Measurements from ENCODE around the gene ZNF608.

The ZNF608 gene

GRCh38 chr5:124736082-124736804 lies 10.2 kb downstream of the ZNF608 start:
- Mint-ChIP-seq H3K27ac (no peak overlapping the region), H3K36me3 (ENCODE audit: low read depth) (no peaks in the 10 kb centered on the region), H3K9me3 (peaks cover under 1% of the 10 kb centered on the region), H3K27me3 (peaks cover 42% of the 10 kb centered on the region), H3K4me1 (ENCODE audit: low read depth) (no peaks in the 10 kb centered on the region), H3K4me3 (no peak overlapping the region)
- no peak for DNase-seq

- H3K27me3 Mint-ChIP-seq = peaks cover 42% of the 10 kb centered on the region
- H3K4me1 Mint-ChIP-seq (ENCODE audit: low read depth) = no peaks in the 10 kb centered on the region
- H3K36me3 Mint-ChIP-seq (ENCODE audit: low read depth) = no peaks in the 10 kb centered on the region
- H3K27ac Mint-ChIP-seq = no peak overlapping the region
- no peaks in the 10 kb centered on the region for H3K9me3 Mint-ChIP-seq
- DNase-seq = no peak
- no peak overlapping the region for H3K4me3 Mint-ChIP-seq
Observed at GRCh38 chr5:124735169-124735858, 11.1 kb downstream of the ZNF608 start.

GRCh38 chr5:124734574-124735168 lies 11.8 kb downstream of the ZNF608 start:
- Mint-ChIP-seq H3K27me3 (peaks cover 38% of the 10 kb centered on the region), H3K9me3 (no peaks in the 10 kb centered on the region), H3K36me3 (ENCODE audit: low read depth) (no peaks in the 10 kb centered on the region), H3K4me1 (ENCODE audit: low read depth) (no peaks in the 10 kb centered on the region), H3K4me3 (no peak overlapping the region), H3K27ac (no peak overlapping the region)
- DNase-seq = no peak

- no peak for DNase-seq
- H3K27ac Mint-ChIP-seq = no peak overlapping the region
- no peaks in the 10 kb centered on the region for H3K9me3 Mint-ChIP-seq
- H3K36me3 Mint-ChIP-seq (ENCODE audit: low read depth) = no peaks in the 10 kb centered on the region
- peaks cover 38% of the 10 kb centered on the region for H3K27me3 Mint-ChIP-seq
- H3K4me1 Mint-ChIP-seq (ENCODE audit: low read depth) = no peaks in the 10 kb centered on the region
- H3K4me3 Mint-ChIP-seq = no peak overlapping the region
Observed at GRCh38 chr5:124733329-124733650, 13.1 kb downstream of the ZNF608 start.

- Mint-ChIP-seq H3K27ac (no peak overlapping the region), H3K36me3 (ENCODE audit: low read depth) (no peaks in the 10 kb centered on the region), H3K9me3 (no peaks in the 10 kb centered on the region), H3K27me3 (peaks cover 37% of the 10 kb centered on the region), H3K4me1 (ENCODE audit: low read depth) (no peaks in the 10 kb centered on the region), H3K4me3 (no peak overlapping the region)
- DNase-seq = no peak
Observed at GRCh38 chr5:124732428-124733328, 13.8 kb downstream of the ZNF608 start.

GRCh38 chr5:124730381-124730780 lies 16.1 kb downstream of the ZNF608 start:
- H3K4me1 Mint-ChIP-seq (ENCODE audit: low read depth) = no peaks in the 10 kb centered on the region

GRCh38 chr5:124729720-124730359 lies 16.6 kb downstream of the ZNF608 start:
- no peak for DNase-seq
- Mint-ChIP-seq H3K4me3 (no peak overlapping the region), H3K27me3 (peaks cover 16% of the 10 kb centered on the region), H3K9me3 (no peaks in the 10 kb centered on the region), H3K4me1 (ENCODE audit: low read depth) (no peaks in the 10 kb centered on the region), H3K27ac (no peak overlapping the region), H3K36me3 (ENCODE audit: low read depth) (no peaks in the 10 kb centered on the region)

More at GRCh38 chr5:124730381-124730780, 16.1 kb downstream of the ZNF608 start:
- H3K9me3 Mint-ChIP-seq = no peaks in the 10 kb centered on the region
- no peaks in the 10 kb centered on the region for H3K36me3 Mint-ChIP-seq (ENCODE audit: low read depth)
- DNase-seq = no peak
- H3K27me3 Mint-ChIP-seq = peaks cover 20% of the 10 kb centered on the region
- no peak overlapping the region for H3K4me3 Mint-ChIP-seq
- H3K27ac Mint-ChIP-seq = no peak overlapping the region

GRCh38 chr5:124728968-124729332 lies 17.5 kb downstream of the ZNF608 start:
- Mint-ChIP-seq H3K27ac (no peak overlapping the region), H3K4me1 (ENCODE audit: low read depth) (no peaks in the 10 kb centered on the region), H3K9me3 (no peaks in the 10 kb centered on the region), H3K4me3 (no peak overlapping the region), H3K27me3 (peaks cover 7% of the 10 kb centered on the region), H3K36me3 (ENCODE audit: low read depth) (no peaks in the 10 kb centered on the region)
- DNase-seq = no peak

GRCh38 chr5:124728331-124728967 lies 18.0 kb downstream of the ZNF608 start:
- Mint-ChIP-seq H3K9me3 (no peaks in the 10 kb centered on the region), H3K27me3 (peaks cover 6% of the 10 kb centered on the region), H3K4me1 (ENCODE audit: low read depth) (no peaks in the 10 kb centered on the region), H3K4me3 (no peak overlapping the region), H3K36me3 (ENCODE audit: low read depth) (no peaks in the 10 kb centered on the region), H3K27ac (no peak overlapping the region)
- no peak for DNase-seq

- no peaks in the 10 kb centered on the region for H3K9me3 Mint-ChIP-seq
- H3K27ac Mint-ChIP-seq = no peak overlapping the region
- no peaks in the 10 kb centered on the region for H3K4me1 Mint-ChIP-seq (ENCODE audit: low read depth)
- H3K4me3 Mint-ChIP-seq = no peak overlapping the region
- no peak for DNase-seq
- peaks cover 2% of the 10 kb centered on the region for H3K27me3 Mint-ChIP-seq
- H3K36me3 Mint-ChIP-seq (ENCODE audit: low read depth) = no peaks in the 10 kb centered on the region
Observed at GRCh38 chr5:124726631-124727362, 19.6 kb downstream of the ZNF608 start.

- H3K4me1 Mint-ChIP-seq (ENCODE audit: low read depth) = no peaks in the 10 kb centered on the region
Observed at GRCh38 chr5:124725622-124726258, 20.7 kb downstream of the ZNF608 start.

GRCh38 chr5:124725040-124725434 lies 21.4 kb downstream of the ZNF608 start:
- no peak overlapping the region for H3K27ac Mint-ChIP-seq
- DNase-seq = no peak
- no peaks in the 10 kb centered on the region for H3K4me1 Mint-ChIP-seq (ENCODE audit: low read depth)
- H3K27me3 Mint-ChIP-seq = peaks cover 2% of the 10 kb centered on the region
- H3K4me3 Mint-ChIP-seq = no peak overlapping the region
- H3K9me3 Mint-ChIP-seq = no peaks in the 10 kb centered on the region
- no peaks in the 10 kb centered on the region for H3K36me3 Mint-ChIP-seq (ENCODE audit: low read depth)

More at GRCh38 chr5:124725622-124726258, 20.7 kb downstream of the ZNF608 start:
- Mint-ChIP-seq H3K9me3 (no peaks in the 10 kb centered on the region), H3K27me3 (peaks cover 2% of the 10 kb centered on the region), H3K36me3 (ENCODE audit: low read depth) (no peaks in the 10 kb centered on the region), H3K27ac (no peak overlapping the region), H3K4me3 (no peak overlapping the region)
- no peak for DNase-seq

All from activated T-cell treated with anti-CD3 and anti-CD28 coated beads, Interleukin-2, amount 50 U/mL, for 24 hours (primary cell).